ENCODE results near the gene H2BK1.

Gene H2BK1

DNA sequence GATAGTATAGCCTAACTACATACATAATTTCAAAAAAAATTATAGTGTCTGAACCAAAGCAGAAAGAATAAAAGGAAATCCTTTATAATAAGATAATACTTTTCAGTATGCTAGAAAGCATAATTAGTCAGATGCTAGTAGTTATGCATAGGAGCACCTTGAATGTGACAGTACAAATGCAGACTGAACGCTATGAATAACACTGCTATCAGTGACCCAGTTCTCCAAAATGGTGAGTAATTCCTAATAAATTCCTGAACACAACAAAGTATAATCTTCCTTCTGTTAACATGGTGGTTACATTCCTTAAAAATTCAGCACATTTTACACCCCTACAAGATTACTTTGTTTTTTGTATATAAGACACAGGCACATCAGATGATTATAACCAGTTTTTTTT is 20.8 kb upstream of the H2BK1 start:
- H3K4me3 ChIP-seq (replicated peaks; ENCODE audit: low read depth, low read length), result no peak overlapping the region
- no peak for DNase-seq (ENCODE audit: extremely low read depth, low read depth)
- TF ChIP-seq, protein P1, sequence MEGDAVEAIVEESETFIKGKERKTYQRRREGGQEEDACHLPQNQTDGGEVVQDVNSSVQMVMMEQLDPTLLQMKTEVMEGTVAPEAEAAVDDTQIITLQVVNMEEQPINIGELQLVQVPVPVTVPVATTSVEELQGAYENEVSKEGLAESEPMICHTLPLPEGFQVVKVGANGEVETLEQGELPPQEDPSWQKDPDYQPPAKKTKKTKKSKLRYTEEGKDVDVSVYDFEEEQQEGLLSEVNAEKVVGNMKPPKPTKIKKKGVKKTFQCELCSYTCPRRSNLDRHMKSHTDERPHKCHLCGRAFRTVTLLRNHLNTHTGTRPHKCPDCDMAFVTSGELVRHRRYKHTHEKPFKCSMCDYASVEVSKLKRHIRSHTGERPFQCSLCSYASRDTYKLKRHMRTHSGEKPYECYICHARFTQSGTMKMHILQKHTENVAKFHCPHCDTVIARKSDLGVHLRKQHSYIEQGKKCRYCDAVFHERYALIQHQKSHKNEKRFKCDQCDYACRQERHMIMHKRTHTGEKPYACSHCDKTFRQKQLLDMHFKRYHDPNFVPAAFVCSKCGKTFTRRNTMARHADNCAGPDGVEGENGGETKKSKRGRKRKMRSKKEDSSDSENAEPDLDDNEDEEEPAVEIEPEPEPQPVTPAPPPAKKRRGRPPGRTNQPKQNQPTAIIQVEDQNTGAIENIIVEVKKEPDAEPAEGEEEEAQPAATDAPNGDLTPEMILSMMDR (IDR thresholded peaks at IDR 0.05; ENCODE audit: low read depth, low read length, missing control alignments), result no peak

DNA sequence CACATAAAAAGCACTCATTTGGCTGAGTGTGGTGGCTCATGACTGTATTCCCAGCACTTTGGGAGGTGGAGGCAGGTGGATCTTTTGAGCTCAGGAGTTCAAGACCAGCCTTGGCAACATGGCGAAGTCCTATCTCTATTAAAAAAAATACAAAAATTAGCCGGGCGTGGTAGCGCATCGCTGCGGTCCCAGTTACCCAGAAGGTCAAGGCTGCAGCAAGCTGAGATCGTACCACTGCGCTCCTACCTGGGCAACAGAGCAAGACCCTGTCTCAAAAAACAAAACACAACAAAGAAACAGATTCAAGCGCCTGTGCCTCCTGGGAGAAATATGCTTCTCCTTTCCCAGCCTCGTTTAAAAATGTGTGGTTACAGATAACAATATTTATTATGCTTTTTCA is 19.0 kb upstream of the H2BK1 start:
- DNase-seq (ENCODE audit: extremely low read depth, low read depth), result no peak
- H3K4me3 ChIP-seq (replicated peaks; ENCODE audit: low read depth, low read length), result no peak overlapping the region
- TF ChIP-seq, protein P1 (IDR thresholded peaks at IDR 0.05; ENCODE audit: low read depth, low read length, missing control alignments), result no peak

DNA sequence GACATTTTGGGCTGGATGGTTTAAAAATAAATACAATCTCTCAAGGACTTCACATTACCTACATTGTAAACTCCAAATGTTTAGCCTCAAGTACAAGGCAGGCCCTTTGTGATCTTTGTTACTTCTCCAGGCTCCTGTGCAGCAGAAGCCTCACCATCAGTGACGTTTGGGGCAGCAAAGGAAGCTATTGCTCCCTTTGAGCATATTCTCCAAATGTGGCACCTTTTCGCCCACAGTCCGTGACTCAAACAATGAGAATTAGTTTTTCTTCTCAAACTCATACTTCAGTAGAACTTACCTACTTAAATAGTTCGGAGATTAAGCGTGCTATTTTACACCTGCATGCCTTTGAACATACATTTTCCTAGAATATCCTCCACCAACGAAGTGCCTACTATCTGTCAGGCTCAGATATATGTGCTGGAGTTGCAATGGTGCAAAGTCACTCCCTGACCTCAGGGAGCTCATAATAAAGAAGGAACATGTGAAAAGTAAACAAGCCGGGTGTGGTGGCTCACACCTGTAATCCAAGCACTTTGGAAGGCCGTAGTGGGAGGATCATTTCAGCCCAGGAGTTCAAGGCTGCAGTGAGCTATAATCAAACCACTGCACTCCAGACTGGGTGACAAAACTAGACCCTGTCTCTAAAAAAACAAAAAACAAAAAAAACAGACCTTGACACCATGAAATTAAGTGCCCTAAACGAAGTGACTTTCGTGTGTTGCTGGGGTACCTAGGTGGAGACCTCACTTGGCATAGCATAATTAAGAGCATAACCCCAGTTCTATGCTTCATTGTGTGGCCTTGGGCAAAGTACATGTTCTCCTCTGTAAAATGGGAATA is 18.0 kb upstream of the H2BK1 start:
- peak overlapping the region; percentile 70 for H3K4me3 ChIP-seq (replicated peaks; ENCODE audit: low read depth, low read length)
- no peak for DNase-seq (ENCODE audit: extremely low read depth, low read depth)
- TF ChIP-seq, protein P1 (IDR thresholded peaks at IDR 0.05; ENCODE audit: low read depth, low read length, missing control alignments), result no peak

DNA sequence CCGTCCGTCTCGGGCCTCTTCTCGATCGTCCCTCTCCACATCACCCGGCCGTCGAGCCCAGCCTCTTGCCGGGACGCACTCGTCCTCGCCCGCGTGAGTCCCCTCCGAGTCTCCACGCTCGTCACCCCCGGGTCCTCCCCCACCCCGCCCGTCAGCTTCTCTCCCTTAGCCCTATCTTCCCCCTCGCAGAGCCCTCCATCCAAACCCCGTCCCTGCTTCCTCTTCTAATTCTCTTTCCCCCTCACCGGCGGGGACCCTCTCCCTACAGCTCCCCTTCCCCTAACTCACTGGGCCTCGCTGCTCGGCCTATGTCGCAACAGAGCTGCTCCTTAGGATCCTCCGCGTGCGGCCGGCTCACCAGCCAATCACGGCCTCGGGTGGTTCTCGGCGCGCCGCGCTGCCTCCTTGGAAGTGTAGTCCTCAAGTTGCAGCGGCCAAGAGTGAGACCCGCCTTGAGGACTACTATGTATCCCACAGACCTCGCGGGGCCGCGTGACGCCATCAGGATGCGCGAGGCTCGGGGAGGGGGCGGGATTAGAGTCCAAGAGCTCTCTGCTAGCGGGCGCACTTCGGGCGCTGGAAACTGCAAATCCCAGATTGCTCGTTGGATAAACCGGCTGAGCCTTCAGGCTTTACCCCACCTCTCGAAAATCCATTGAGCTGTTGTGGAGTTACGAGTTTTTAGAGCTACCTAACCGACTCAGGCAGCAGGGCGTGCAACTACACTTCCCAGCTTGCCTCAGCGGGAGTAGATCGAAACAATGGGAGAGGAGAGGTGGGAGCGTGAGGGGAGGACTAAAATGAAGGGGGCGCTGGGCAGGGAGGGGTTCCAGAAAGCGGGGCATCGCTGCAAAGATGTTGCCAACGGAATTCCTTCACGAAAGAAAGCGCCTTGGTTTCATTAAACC is 16.8 kb upstream of the H2BK1 start, which contains the start of gene ABCF2:
TSS of gene ABCF2 (minus strand) at position 331 of the 908 bp plus-strand sequence. CDS start 747 bp downstream, outside the sequence.
- H3K4me3 ChIP-seq (replicated peaks; ENCODE audit: low read depth, low read length), result peak within 1 kb of the TSS; percentile 70
- DNase-seq (ENCODE audit: extremely low read depth, low read depth), result peak; percentile 91
- TF ChIP-seq, protein P1 (IDR thresholded peaks at IDR 0.05; ENCODE audit: low read depth, low read length, missing control alignments), result no peak

DNA sequence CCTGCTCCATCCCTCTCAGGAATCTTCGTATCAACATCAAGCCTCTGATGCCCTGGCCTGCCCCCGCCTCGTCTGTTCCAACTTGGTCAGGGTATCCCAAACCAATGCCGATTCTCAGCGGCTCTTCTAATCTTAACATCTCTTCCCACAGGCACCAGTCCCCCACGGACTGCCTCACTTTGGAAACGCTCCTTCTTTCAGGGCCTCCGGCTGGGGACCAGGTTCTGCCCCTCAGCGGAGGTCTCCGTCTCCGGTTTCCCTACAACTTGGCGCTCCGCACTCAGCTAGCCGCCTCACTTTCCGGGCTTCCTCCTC is 16.2 kb upstream of the H2BK1 start:
- peak overlapping the region; percentile 70 for H3K4me3 ChIP-seq (replicated peaks; ENCODE audit: low read depth, low read length)
- DNase-seq (ENCODE audit: extremely low read depth, low read depth), result no peak
- TF ChIP-seq, protein P1 (IDR thresholded peaks at IDR 0.05; ENCODE audit: low read depth, low read length, missing control alignments), result no peak

DNA sequence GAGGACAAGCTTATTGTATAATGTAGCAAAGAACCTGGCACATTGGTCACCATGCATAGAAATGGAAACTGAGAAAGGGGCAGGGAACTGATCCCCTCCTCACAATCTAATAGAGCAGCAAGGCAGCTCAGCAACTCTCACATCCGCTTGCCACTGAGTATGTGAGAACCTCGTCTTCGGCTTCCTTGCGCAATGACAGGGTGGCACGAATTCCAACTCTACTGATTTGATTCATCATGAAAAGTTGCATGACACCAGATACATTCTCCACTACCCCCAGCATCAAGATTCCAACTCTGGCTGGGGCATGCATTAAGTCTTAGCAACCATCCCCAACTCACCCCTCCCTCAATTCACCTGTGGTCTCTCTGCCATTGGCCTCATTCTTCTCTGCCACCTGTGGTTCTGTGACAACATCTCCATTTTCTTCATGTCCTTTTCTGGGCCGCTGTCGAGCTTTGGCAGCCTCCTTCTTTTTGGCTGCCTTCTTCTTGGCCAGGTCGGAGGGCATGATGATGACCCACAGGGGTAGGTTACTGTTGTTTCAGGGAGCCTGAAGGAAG is 15.7 kb upstream of the H2BK1 start:
- no peak for DNase-seq (ENCODE audit: extremely low read depth, low read depth)
- TF ChIP-seq, protein P1 (IDR thresholded peaks at IDR 0.05; ENCODE audit: low read depth, low read length, missing control alignments), result no peak
- peak overlapping the region; percentile 70 for H3K4me3 ChIP-seq (replicated peaks; ENCODE audit: low read depth, low read length)

Measured in HFF-Myc (cell line).